DMS114 treated with DMSO at 0.1 percent for 48 hours (cell line): ENCODE data around the gene CSMD2.

Experiments used
- DNase-seq: peaks from one replicate; lab custom pipeline; 2025; ENCODE audit not compliant: unreplicated experiment; lab: John Stamatoyannopoulos, UW

The CSMD2 gene

DNA sequence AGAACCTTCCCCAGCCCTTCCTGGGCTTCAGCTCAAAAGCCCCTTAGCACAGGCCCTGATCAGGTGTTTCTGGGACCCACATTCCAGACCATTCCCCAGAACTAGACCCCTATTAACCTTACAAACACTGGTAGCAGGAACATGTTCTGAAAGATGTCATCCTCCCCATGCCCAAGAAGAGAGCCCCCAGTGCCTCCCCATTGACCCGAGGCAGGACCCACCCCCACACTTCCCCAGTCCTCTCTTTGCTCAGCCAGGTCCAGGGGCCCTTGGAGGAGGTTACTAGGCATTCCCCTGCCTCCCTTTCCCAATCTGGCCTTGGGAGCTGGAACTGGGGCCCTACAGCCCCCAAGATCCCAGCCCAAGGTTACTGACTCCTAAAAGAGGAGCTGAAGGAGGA lies 340.1 kb downstream of the CSMD2 start:
- DNase-seq = no peak

DNA sequence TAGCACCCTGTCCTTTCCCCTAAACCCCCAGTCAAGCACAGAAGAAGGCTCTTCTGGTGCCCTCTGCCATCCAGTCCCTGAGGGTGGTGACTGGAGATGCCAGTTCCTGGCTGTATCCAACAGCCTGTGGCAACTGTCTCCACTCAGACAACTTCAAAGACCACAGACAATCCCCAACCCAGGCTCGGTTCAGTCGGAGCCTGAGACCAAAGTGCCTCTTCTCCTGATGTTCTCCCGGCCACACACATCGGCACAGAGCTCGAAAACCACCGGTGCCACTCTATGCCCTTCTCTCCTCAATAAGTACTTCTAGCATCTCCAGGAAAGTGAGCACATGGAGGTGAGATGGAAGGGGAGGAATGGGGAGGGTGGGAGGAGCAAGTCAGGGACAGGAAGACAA lies 340.7 kb downstream of the CSMD2 start:
- DNase-seq = no peak

- no peak for DNase-seq
Observed at GRCh38 chr1:33823830-33824229, 341.2 kb downstream of the CSMD2 start.

DNA sequence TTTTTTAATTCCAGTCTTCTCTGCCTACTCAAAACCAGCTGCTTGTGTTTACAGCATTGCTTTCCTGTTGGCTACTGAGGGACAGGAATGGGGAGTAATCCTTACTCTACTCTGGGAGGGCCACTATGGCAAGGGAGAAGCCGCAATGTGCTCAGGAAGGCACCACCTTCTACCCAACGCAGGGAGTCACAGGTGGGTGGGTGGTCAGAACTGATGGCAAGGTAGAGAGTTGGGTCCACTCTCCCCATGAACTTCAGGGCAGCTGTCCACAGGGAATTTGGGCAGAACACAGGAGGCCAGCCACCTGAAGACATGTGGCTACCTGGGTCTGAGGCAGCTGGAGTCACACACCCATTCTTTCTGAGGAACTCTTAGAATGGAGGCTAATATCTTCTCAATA lies 341.6 kb downstream of the CSMD2 start:
- DNase-seq = no peak

DNA sequence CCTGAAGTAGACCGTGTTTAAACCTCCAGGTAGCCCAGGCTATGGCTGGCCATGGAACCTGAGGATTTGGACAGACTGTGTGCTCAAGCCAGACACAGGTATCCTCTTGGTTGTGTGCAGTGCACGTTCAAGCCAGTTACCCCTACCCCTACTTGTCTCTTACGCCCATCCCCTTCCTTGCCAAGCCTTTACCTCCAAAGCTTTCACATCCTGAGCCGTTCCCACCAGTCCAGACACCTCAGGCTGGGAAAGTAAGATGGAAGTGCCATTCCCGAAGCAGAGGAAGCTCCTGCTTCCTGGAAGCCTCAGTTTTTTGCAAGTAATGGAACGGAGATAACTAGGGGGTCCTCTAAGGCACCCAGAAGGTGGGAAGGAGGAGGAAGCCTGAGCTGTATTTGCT lies 342.6 kb downstream of the CSMD2 start:
- DNase-seq = no peak

DNA sequence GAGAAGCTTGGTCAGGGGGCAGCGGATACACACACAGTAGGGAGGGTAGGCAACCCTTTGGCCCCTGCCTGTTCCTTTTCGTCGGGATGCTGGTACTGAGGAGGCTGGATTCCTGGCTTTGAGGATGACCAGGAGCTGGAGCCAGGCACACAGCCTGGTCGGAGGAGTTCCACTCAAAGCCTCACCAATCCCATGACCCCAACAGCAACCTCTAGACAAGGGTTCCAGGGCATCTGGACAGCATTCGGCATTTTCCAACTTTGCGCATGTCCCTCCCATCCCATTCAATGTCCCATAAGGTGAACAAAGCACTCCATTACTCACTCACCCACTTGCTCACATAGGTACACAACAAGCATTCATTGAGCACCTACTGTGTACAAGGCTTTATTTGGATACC lies 343.7 kb downstream of the CSMD2 start:
- DNase-seq = no peak

DNA sequence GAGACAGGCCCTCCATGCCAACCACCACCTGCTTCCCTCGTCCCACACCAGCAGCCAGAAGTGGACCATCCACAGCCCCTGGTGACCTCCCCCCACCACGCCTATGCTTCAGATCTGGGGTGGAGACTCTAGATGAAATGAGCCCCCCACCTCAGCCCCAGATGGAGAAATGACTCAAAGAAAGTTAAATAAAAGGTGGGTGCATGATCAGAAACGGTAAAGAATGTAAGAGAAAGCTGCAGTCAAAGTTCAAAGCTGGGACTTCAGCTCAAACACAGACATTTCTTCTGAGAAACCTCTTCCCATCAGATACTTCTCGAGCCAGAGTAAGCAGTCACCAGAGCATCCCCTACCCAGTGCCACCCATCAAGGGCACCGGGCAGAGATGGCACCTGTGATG lies 344.2 kb downstream of the CSMD2 start:
- no peak for DNase-seq

DNA sequence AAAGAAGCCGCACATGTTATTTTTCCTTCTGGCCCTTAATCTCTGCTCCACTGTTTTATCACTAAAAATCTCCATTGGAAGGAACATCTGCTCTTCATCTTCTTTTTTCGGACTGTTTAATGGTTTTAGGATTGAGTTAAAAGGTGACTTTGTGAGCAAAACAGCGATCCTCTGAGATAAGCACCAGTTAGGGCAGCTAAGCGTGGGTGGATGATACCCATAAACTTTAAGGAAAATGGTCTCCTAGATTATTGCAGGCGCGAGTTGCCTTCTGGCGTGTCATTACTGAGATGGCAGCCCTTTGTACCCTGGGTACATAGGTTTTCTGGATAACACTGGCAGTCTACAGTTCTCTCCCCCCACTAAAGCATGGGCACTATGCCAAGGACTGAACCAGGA lies 345.1 kb downstream of the CSMD2 start:
- no peak for DNase-seq

DNA sequence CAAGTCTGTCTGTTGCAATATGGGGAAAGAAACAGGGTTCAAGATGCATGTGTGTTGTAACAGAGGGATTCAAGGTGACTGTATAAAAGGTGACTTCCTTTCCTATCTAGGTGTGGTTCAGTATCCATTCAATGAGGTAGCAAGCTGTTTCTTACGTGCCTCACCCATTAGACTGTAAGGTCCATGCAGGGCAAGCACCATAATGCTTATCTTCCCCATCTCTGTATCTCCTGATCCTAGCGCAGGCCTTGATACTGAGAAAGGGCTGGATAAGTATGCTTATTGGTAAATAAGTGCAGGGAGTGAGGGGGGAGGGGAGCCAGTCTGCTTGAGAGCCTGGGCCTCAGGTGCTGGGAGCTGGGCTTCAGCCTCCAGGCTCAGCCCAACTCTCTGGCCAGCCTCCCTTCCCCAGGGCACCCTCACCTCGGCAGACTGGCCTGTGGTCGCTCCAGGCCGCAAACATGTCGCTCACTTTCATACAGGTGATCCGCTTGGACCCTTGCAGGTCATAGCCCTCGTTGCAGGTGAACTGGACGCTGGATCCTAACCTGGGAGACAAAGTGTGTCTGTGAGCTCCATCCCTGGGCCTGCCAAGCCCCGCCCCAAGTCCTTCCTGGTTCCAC lies 345.6 kb downstream of the CSMD2 start:
- DNase-seq = no peak

DNA sequence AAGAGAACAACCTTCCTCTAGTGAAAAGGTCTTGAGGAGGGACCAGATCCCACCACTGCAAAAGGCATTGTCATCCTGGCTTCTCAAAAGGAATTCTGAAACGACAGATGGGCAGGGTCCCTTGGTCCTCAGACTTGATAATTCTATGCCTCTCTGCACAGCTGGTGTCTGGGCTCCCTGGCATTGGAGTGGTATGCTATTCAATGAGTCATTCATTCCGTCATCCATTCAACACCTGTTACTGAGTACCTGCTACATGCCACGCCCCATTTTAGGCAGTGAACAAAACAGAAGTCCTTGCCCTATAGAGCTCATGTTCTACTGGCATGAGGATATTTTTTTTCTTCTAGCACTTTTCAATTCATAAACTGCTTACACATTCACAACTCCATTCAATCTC lies 347.0 kb downstream of the CSMD2 start:
- no peak for DNase-seq

- DNase-seq = no peak
Observed at GRCh38 chr1:33815061-33815460, 350.0 kb downstream of the CSMD2 start.

DNA sequence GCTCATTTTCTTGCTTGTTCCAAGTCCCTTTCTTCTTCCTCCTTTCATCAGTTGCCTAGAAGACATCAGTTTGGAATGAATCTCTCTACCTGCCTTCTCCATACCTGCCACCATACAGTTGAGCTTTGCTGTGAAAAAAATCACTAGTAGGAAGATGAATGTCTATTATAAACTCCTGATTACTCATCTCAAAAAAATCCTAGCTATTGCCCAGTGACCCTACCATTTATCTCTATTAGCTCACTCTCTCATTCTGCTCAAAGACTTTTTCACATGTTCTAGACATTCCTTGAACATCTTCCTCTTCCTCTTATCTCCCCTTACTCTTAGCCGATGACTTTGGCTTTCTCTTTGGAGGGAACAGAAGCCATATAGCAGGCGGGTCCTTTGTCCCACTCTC lies 350.9 kb downstream of the CSMD2 start:
- DNase-seq = no peak

DNA sequence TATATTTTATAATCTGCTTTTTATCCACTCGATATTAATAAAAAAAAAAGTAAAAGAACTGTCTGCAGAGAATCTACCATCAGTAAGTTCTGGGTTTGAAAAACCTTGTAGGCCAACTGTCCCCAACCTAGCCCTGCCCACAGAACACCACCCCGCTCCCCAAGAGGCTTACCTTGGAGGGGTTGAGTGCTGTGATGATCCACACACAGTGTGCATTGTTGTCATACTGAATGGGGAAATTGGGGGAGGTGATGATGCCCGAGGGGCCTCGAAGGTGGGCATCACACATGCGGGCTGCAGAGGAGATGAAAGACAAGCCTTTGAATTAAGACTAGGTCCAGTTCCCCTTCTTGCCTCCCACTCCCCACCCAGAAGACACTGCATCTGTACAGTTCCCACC lies 354.5 kb downstream of the CSMD2 start:
- no peak for DNase-seq

DNA sequence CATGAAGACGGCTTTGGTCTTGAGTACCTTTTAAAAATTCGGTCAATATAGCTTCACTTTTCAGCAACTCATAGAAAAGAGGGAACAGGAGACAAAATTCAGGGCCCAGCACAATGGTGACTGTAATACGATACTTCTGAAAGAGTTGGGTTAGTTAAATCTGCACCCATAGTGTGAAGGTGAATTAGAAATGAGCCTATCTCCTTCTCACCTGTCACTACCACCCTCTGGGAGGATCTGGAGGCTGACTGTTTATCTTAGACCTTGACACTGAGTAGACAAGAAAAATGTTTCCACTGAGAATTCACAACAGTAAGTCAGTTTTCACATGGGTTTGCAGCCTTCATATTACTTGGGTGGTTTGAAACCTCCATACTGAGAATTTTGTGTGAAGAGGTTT lies 359.0 kb downstream of the CSMD2 start:
- DNase-seq = no peak

DNA sequence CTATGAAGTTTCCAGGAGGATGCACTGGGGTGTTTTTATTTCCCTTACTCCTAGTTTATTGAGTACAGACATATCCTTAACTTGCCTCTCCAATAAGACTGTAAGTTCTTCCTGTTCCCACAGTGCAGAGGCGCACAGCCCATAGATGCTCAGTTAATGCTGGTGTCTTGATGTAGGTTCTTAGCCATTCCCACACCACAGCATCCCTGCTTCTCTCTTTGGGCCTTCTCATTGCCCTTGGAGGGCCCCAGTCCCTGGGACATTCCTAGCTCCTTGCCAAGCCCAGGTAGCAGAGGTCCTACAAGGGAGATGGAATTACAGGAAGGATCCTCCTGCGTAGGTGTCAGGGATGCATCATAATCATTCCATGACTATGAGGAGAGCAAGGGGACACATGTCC lies 362.8 kb downstream of the CSMD2 start:
- DNase-seq = no peak

DNA sequence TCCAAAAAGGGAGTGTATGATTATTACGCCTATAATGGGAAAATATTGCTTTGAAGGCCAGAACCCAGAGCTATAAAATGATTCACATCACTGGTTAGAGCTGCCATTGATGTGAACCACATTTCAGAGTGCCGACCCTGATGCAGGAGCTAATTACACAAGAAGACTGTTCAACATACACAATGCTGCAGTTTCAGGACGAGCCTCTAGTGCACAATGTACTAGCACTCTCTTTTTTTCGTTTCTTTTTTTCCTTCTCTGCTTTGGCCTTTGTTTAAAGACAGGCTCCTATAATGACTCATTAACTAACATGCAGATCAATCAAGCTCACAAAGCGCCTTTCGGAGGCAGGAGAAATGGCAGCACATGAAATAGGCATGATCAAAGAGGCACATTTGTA lies 367.2 kb downstream of the CSMD2 start:
- DNase-seq = no peak

DNA sequence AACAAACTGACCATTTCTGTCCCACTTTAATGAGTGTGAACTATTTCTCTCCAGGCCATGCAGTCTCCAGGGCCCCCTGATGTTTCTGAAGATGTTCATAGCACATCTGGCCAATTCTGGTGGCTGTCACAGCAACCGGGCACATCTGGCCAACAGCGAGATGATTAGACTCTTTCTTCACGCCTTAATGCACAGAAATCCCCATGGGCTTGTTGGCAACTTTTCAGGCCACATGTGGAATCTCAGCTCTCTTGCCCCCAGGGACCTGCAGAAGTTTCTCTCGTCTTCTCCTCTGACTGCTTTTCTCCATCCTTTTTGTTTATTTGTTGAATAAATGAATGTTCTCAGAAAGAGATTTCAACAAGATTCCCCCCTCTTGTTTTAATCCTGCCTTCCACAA lies 372.4 kb downstream of the CSMD2 start:
- no peak for DNase-seq

DNA sequence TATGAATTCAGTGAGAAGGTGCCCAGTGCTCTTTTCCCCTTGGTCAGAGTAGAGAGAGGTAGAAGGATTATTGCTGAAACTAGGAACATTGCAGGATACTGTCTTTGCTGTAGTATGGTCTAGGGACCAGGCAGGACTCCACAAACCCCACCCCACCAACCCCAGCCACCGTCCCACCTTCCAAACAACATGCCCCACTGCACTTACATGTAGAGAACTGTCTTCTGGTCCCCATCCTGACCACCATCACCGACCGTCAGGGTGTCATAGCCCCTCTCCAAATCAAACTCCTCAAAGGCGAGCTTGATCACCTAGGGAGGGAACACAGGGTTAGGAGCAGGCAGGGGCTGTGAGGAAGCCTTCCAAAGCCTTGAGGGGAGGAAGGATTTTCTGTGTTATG lies 372.8 kb downstream of the CSMD2 start:
- DNase-seq = no peak

- DNase-seq = no peak
Observed at GRCh38 chr1:33791251-33791650, 373.8 kb downstream of the CSMD2 start.

GRCh38 chr1:33790577-33790976 lies 374.5 kb downstream of the CSMD2 start:
- no peak for DNase-seq

GRCh38 chr1:33784876-33785275 lies 380.2 kb downstream of the CSMD2 start:
- DNase-seq = no peak

DNA sequence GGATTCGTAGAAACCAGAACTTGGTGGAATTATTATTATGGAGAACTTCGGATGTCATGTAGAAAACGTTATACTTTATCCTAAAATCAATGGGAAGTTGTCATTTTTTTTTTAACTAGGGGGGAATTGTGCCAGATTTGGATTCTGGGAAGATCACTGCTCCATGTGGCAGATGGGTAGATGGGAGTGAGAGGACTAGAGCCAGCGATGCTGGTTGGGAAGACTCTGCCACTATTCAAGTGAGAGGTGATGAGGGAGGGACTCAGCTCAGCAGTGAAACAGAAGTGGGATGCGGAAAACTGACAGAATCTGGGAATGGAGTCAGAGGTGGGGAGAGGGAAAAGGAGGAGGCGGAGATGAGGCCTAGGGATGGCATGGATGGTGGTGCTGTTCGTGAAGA lies 382.3 kb downstream of the CSMD2 start:
- no peak for DNase-seq

- DNase-seq = no peak
Observed at GRCh38 chr1:33781652-33782051, 383.4 kb downstream of the CSMD2 start.

- DNase-seq = no peak
Observed at GRCh38 chr1:33777337-33777736, 387.7 kb downstream of the CSMD2 start.
